Colonic mucosa (tissue), 4 donors: ENCODE data around the gene TARS3. TPM values are rescaled to one million over a fixed set of nuclear protein-coding genes. Genes with fewer than 3 reads are reported as not detected.

Source experiments
- DNase-seq: peaks from one replicate; pipeline ENCODE4 v3.0.0-alpha.2; 2020
- H3K27ac ChIP-seq: fragments of 200-600 bp; one replicate; pipeline ENCODE4 v1.8.0; 2021
- H3K27me3 ChIP-seq: fragments of 200-600 bp; one replicate; pipeline ENCODE4 v1.8.0; 2021
- H3K36me3 ChIP-seq: fragments of 200-600 bp; one replicate; pipeline ENCODE4 v1.8.0; 2021
- H3K4me1 ChIP-seq: fragments of 200-600 bp; one replicate; pipeline ENCODE4 v1.8.0; 2021; ENCODE audit warnings: mild to moderate bottlenecking
- H3K4me3 ChIP-seq: fragments of 200-600 bp; one replicate; pipeline ENCODE4 v1.8.0; 2021
- H3K9ac ChIP-seq, 2 donors: one replicate each; pipeline ENCODE4 v1.7.0; 2013; ENCODE audit warnings: control low read depth in 2 of 2, low read depth in 2 of 2, low read length in 2 of 2
- H3K9me3 ChIP-seq: fragments of 200-600 bp; one replicate; pipeline ENCODE4 v1.8.0; 2021
- CTCF ChIP-seq: fragments of 200-600 bp; IDR thresholded peaks from one replicate; pipeline ENCODE4 v1.8.0; 2022; ENCODE audit warnings: antibody characterized with exemption, mild to moderate bottlenecking
- intact Hi-C: fragments of 100-400 bp; cut with DNase I; formaldehyde crosslinking; loops from one replicate; pipeline ENCODE4 v1.14.1; 2022
- total RNA-seq, 2 donors: library from RNA; stranded (reverse); fragmentation: NEBNext Ultra II Directional in 1 of 2; extraction: Animal tissue kit (Norgen Biotek cat#: 25700) in 1 of 2; gene quantifications; one replicate each; pipeline ENCODE4 v1.2.1, GENCODE V29; 2021
- donor health status: healthy.
- donor health status: DM: no; HTN: no; CAD: no.
- donor health status: DM: no; HTN: no; CAD: no.

TARS3 gene
- total RNA-seq, 2 donors from 2014 or later = 8.7 to 8.8 TPM

GRCh38 chr15:101625980-101626379 lies 98.3 kb downstream of the TARS3 start:
- TF ChIP-seq CTCF = no peak
- Histone ChIP-seq H3K36me3 (no peaks in the 10 kb centered on the region), H3K4me1 (no peaks in the 10 kb centered on the region), H3K9me3 (no peaks in the 10 kb centered on the region), H3K27ac (no peak overlapping the region), H3K27me3 (no peaks in the 10 kb centered on the region), H3K4me3 (no peak overlapping the region), H3K9ac (no peak overlapping the region)
- no peak for DNase-seq
- intact Hi-C loops = no loop called here

GRCh38 chr15:101625184-101625583 lies 99.1 kb downstream of the TARS3 start:
- no peaks in the 10 kb centered on the region for H3K27me3 ChIP-seq
- no peak overlapping the region for H3K27ac ChIP-seq
- no peak overlapping the region for H3K4me3 ChIP-seq
- H3K4me1 ChIP-seq = no peaks in the 10 kb centered on the region
- TF ChIP-seq CTCF = no peak
- no peaks in the 10 kb centered on the region for H3K36me3 ChIP-seq
- no peaks in the 10 kb centered on the region for H3K9me3 ChIP-seq
- no peak for DNase-seq
- intact Hi-C loops = no loop called here
- no peak overlapping the region for H3K9ac ChIP-seq

GRCh38 chr15:101623367-101624304 lies 100.6 kb downstream of the TARS3 start:
- intact Hi-C loops = no loop called here
- Histone ChIP-seq H3K27me3 (no peaks in the 10 kb centered on the region), H3K9me3 (no peaks in the 10 kb centered on the region), H3K4me3 (no peak overlapping the region), H3K9ac (no peak overlapping the region), H3K27ac (no peak overlapping the region), H3K4me1 (no peaks in the 10 kb centered on the region), H3K36me3 (no peaks in the 10 kb centered on the region)
- TF ChIP-seq CTCF = no peak
- DNase-seq = no peak

DNA sequence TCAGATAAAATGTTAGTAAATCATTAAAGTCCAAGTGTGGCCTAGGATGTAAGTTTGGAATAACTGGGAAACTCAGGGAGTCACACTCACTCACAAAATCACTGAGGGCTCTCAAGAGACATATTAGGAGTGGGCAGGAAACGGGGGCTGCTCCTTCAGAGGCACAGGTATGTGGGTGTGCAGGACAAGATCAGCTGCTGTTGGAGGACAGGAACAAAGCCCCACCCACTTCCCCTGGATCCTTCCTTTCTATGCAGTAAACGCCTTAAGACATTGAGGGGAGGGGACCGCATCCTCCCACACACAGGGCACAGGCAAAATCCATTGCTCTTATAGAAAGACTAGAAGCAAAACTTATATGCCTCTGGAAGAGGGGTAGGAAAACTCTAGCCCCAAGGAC lies 102.3 kb downstream of the TARS3 start:
- DNase-seq = no peak
- intact Hi-C loops = no loop called here
- Histone ChIP-seq H3K4me3 (no peak overlapping the region), H3K36me3 (no peaks in the 10 kb centered on the region), H3K27me3 (no peaks in the 10 kb centered on the region), H3K9ac (no peak overlapping the region), H3K4me1 (no peaks in the 10 kb centered on the region), H3K27ac (no peak overlapping the region), H3K9me3 (no peaks in the 10 kb centered on the region)
- TF ChIP-seq CTCF = no peak

DNA sequence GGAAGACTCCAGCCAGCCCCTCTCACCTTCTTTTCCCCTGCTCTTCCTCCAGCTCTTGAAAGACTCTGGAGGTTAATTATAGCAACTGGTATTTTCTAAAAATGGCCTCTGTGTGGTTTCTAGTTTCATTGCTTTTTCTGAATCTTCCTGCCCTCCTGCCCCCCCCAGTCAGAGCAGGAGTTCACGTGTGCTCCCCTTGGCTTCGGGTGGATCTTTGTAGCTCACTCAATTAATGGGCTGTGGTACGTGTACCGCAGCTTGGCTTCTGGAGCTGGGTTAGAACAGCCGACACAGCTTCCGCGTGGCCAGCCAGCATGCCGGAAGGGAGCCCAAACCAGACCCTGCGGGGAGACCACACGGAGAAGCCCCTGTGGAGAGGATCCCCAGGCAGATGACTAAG lies 103.6 kb downstream of the TARS3 start:
- no peak for TF ChIP-seq CTCF
- no peaks in the 10 kb centered on the region for H3K36me3 ChIP-seq
- no peak overlapping the region for H3K9ac ChIP-seq
- H3K9me3 ChIP-seq = no peaks in the 10 kb centered on the region
- H3K27me3 ChIP-seq = no peaks in the 10 kb centered on the region
- H3K4me1 ChIP-seq = peaks cover 5% of the 10 kb centered on the region
- H3K4me3 ChIP-seq = no peak overlapping the region
- H3K27ac ChIP-seq = no peak overlapping the region
- no peak for DNase-seq
- intact Hi-C loops = no loop called here
